ENCODE data around the gene PPP3CA. TPM values are rescaled to one million over a fixed set of nuclear protein-coding genes. Genes with fewer than 3 reads are reported as not detected.

Gene PPP3CA
- total RNA-seq, 1 donor from 2014 or later, result 78.8 TPM

GRCh38 chr4:101037249-101037648 lies 310.1 kb downstream of the PPP3CA start:
- POLR2A ChIA-PET, result no interaction called here
- intact Hi-C loops (cut with micrococcal nuclease), result no loop called here

GRCh38 chr4:101035487-101035886 lies 311.8 kb downstream of the PPP3CA start:
- intact Hi-C loops (cut with micrococcal nuclease), result no loop called here
- Mint-ChIP-seq H3K36me3 (ENCODE audit: low read depth) (peaks cover 70% of the 10 kb centered on the region), H3K9me3 (no peaks in the 10 kb centered on the region), H3K27ac (no peak overlapping the region), H3K4me3 (no peak overlapping the region), H3K27me3 (no peaks in the 10 kb centered on the region), H3K4me1 (no peaks in the 10 kb centered on the region)
- TF ChIP-seq CTCF (IDR thresholded peaks at IDR 0.05), result no peak
- DNase-seq (no peak), ATAC-seq (ENCODE audit: low read depth) (no peak)
- ChIA-PET CTCF (no interaction called here), POLR2A (no interaction called here)

More at GRCh38 chr4:101037249-101037648, 310.1 kb downstream of the PPP3CA start:
- no peak for ATAC-seq (ENCODE audit: low read depth)
- TF ChIP-seq CTCF (IDR thresholded peaks at IDR 0.05), result no peak
- Mint-ChIP-seq H3K36me3 (ENCODE audit: low read depth) (peaks cover 61% of the 10 kb centered on the region), H3K4me3 (no peak overlapping the region), H3K9me3 (no peaks in the 10 kb centered on the region), H3K27ac (no peak overlapping the region), H3K27me3 (no peaks in the 10 kb centered on the region), H3K4me1 (no peaks in the 10 kb centered on the region)
- CTCF ChIA-PET, result no interaction called here
- no peak for DNase-seq

GRCh38 chr4:101033986-101034385 lies 313.3 kb downstream of the PPP3CA start:
- no peaks in the 10 kb centered on the region for H3K4me1 Mint-ChIP-seq
- H3K27ac Mint-ChIP-seq, result no peak overlapping the region
- intact Hi-C loops (cut with micrococcal nuclease), result no loop called here
- peaks cover 70% of the 10 kb centered on the region for H3K36me3 Mint-ChIP-seq (ENCODE audit: low read depth)
- TF ChIP-seq CTCF (IDR thresholded peaks at IDR 0.05), result no peak
- H3K9me3 Mint-ChIP-seq, result no peaks in the 10 kb centered on the region
- CTCF ChIA-PET, result no interaction called here
- no peak for DNase-seq
- POLR2A ChIA-PET, result interaction anchor here (0.6 kb wide), 1 partner anchor 33 kb away, joined by 4 read pairs; no protein-coding TSS in a partner anchor
- no peak overlapping the region for H3K4me3 Mint-ChIP-seq
- H3K27me3 Mint-ChIP-seq, result no peaks in the 10 kb centered on the region
- no peak for ATAC-seq (ENCODE audit: low read depth)

- DNase-seq (no peak), ATAC-seq (ENCODE audit: low read depth) (no peak)
- ChIA-PET CTCF (no interaction called here), POLR2A (no interaction called here)
- no peak overlapping the region for H3K27ac Mint-ChIP-seq
- H3K27me3 Mint-ChIP-seq, result no peaks in the 10 kb centered on the region
- peaks cover 69% of the 10 kb centered on the region for H3K36me3 Mint-ChIP-seq (ENCODE audit: low read depth)
- no peaks in the 10 kb centered on the region for H3K4me1 Mint-ChIP-seq
- no peak for TF ChIP-seq CTCF (IDR thresholded peaks at IDR 0.05)
- intact Hi-C loops (cut with micrococcal nuclease), result no loop called here
- no peak overlapping the region for H3K4me3 Mint-ChIP-seq
- no peaks in the 10 kb centered on the region for H3K9me3 Mint-ChIP-seq
Observed at GRCh38 chr4:101032541-101032940, 314.8 kb downstream of the PPP3CA start.

- intact Hi-C loops (cut with micrococcal nuclease), result no loop called here
- DNase-seq (no peak), ATAC-seq (ENCODE audit: low read depth) (no peak)
- no peak overlapping the region for H3K4me3 Mint-ChIP-seq
- no peaks in the 10 kb centered on the region for H3K4me1 Mint-ChIP-seq
- no peaks in the 10 kb centered on the region for H3K9me3 Mint-ChIP-seq
- no peak for TF ChIP-seq CTCF (IDR thresholded peaks at IDR 0.05)
- H3K27me3 Mint-ChIP-seq, result no peaks in the 10 kb centered on the region
- CTCF ChIA-PET, result no interaction called here
- no peak overlapping the region for H3K27ac Mint-ChIP-seq
- H3K36me3 Mint-ChIP-seq (ENCODE audit: low read depth), result peaks cover 66% of the 10 kb centered on the region
- POLR2A ChIA-PET, result no interaction called here
Observed at GRCh38 chr4:101031971-101032370, 315.4 kb downstream of the PPP3CA start.
